ENCODE results near the gene CXXC5.
"Not testable (repeated sequence)": the region's sequence is repeated elsewhere in the genome, so short reads cannot be mapped to it uniquely, and the experiment has no call there.

Gene CXXC5

DNA sequence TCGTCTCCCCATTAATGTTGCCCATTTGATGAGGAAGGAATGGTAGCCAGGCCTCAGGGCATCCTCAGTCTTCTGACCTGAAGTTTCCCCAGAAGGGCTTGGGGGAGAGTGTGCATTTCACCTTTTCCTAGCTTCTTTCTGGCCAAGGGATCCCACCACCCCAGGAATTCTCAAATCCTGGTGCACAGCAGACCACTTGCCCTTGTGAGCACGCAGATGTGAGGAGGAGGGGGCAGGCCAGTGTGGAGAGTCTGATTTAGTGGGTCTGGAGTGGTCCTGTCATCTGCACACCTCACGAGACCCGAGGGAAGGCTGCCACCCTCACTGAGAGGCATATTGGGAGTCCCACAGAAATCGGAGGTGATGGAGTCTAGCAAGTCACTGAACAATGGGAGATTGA, 64.3 kb downstream of the CXXC5 start:
- DNase-seq = no peak
- Histone ChIP-seq H3K36me3 (ENCODE audit: control insufficient read depth in 4 of 4, insufficient read depth in 4 of 4, low read length in 3 of 4) (no peaks in the 10 kb centered on the region), H3K27me3 (replicated peaks in 2 of 5; ENCODE audit: control insufficient read depth in 4 of 5, insufficient read depth in 5 of 5, low read length in 4 of 5) (no peaks in the 10 kb centered on the region), H3K9me3 (ENCODE audit: control extremely low read depth in 1 of 5, control insufficient read depth in 4 of 5, insufficient read depth in 2 of 5, low read depth in 1 of 5, low read length in 4 of 5) (no peaks in the 10 kb centered on the region), H3K4me3 (ENCODE audit: control insufficient read depth in 1 of 7, extremely low read depth in 1 of 7, insufficient read depth in 4 of 7, low read depth in 2 of 7, low read length in 6 of 7) (no peak overlapping the region), H3K27ac (ENCODE audit: insufficient read depth in 1 of 2, low read depth in 1 of 2, low read length in 2 of 2, poor library complexity in 1 of 2, severe bottlenecking in 2 of 2) (no peak overlapping the region), H3K4me1 (ENCODE audit: control extremely low read depth in 1 of 4, control insufficient read depth in 4 of 4, insufficient read depth in 4 of 4, low read length in 3 of 4) (peaks cover 0 to 48% (median 39%) of the 10 kb centered on the region in 4 experiments)
- POLR2A ChIA-PET = interaction anchor here (1.3 kb wide), 1 partner anchor 12 kb away, joined by 5 read pairs; no protein-coding TSS in a partner anchor
- WGBS (ENCODE audit: insufficient coverage) = 91% methylated on average over 4 of the region's 5 CpGs
- CTCF ChIA-PET = interaction anchor here (0.9 to 8.7 kb wide), 9 partner anchors 12 to 77 kb away, joined by 3 to 118 read pairs (median 15); no protein-coding TSS in a partner anchor

DNA sequence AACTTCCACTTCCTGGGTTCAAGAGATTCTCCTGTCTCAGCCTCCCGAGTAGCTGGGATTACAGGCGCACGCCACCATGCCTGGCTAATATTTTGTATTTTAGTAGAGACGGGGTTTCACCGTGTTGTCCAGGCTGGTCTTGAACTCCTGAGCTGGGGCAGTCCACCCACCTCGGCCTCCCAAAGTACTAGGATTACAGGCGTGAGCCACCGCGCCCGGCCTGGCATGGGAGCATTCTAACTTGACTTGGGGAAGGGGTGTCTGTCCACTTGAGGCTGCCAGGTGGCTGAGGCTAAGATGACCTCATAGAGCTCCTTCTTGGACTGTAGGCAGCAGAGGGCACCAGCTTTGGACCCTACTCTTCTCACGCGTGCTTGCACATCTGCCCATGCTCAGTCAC, 65.7 kb downstream of the CXXC5 start:
- WGBS (ENCODE audit: insufficient coverage) = 98% methylated on average over 12 of the region's 12 CpGs
- peaks cover 0 to 34% (median 29%) of the 10 kb centered on the region in 4 experiments for H3K4me1 ChIP-seq (ENCODE audit: control extremely low read depth in 1 of 4, control insufficient read depth in 4 of 4, insufficient read depth in 4 of 4, low read length in 3 of 4)
- not testable (repeated sequence) for DNase-seq; H3K36me3 ChIP-seq (ENCODE audit: control insufficient read depth in 4 of 4, insufficient read depth in 4 of 4, low read length in 3 of 4); H3K27me3 ChIP-seq (replicated peaks in 2 of 5; ENCODE audit: control insufficient read depth in 4 of 5, insufficient read depth in 5 of 5, low read length in 4 of 5); H3K4me3 ChIP-seq (ENCODE audit: control insufficient read depth in 1 of 7, extremely low read depth in 1 of 7, insufficient read depth in 4 of 7, low read depth in 2 of 7, low read length in 6 of 7); H3K27ac ChIP-seq (ENCODE audit: insufficient read depth in 1 of 2, low read depth in 1 of 2, low read length in 2 of 2, poor library complexity in 1 of 2, severe bottlenecking in 2 of 2); H3K9me3 ChIP-seq (ENCODE audit: control extremely low read depth in 1 of 5, control insufficient read depth in 4 of 5, insufficient read depth in 2 of 5, low read depth in 1 of 5, low read length in 4 of 5)
- ChIA-PET POLR2A (interaction anchor here (0.7 kb wide), 1 partner anchor 31 kb away, joined by 3 read pairs; no protein-coding TSS in a partner anchor), CTCF (interaction anchor here (0.9 to 7.6 kb wide), 2 partner anchors 22 to 56 kb away, joined by 3 to 67 read pairs; no protein-coding TSS in a partner anchor)

DNA sequence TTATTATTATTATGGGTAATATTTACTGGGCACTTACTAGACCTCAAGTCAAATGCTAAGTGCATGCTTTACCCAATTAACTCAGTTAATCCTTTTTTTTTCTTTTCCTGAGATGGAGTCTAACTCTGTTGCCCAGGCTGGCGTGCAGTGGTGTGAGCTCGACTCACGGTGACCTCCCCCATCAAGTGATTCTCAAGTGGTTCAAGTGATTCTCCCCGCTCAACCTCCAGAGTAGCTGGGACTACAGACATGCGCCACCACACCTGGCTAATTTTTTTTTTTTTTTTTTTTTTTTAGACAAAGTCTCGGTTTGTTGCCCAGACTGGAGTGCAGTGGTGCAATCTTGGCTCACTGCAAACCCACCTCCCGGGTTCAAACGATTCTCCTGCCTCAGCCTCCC, 69.1 kb downstream of the CXXC5 start:
- H3K4me1 ChIP-seq (ENCODE audit: control extremely low read depth in 1 of 4, control insufficient read depth in 4 of 4, insufficient read depth in 4 of 4, low read length in 3 of 4) = peaks cover 0 to 8% (median 5%) of the 10 kb centered on the region in 4 experiments
- no peaks in the 10 kb centered on the region for H3K27me3 ChIP-seq (replicated peaks in 2 of 5; ENCODE audit: control insufficient read depth in 4 of 5, insufficient read depth in 5 of 5, low read length in 4 of 5)
- 83% methylated on average over 6 of the region's 8 CpGs for WGBS (ENCODE audit: insufficient coverage)
- peaks cover 0 to 8% (median 0%) of the 10 kb centered on the region in 4 experiments for H3K36me3 ChIP-seq (ENCODE audit: control insufficient read depth in 4 of 4, insufficient read depth in 4 of 4, low read length in 3 of 4)
- H3K9me3 ChIP-seq (ENCODE audit: control extremely low read depth in 1 of 5, control insufficient read depth in 4 of 5, insufficient read depth in 2 of 5, low read depth in 1 of 5, low read length in 4 of 5) = peaks cover 0 to 7% (median 0%) of the 10 kb centered on the region in 5 experiments
- DNase-seq = no peak
- no peak overlapping the region for H3K4me3 ChIP-seq (ENCODE audit: control insufficient read depth in 1 of 7, extremely low read depth in 1 of 7, insufficient read depth in 4 of 7, low read depth in 2 of 7, low read length in 6 of 7)
- no peak overlapping the region for H3K27ac ChIP-seq (ENCODE audit: insufficient read depth in 1 of 2, low read depth in 1 of 2, low read length in 2 of 2, poor library complexity in 1 of 2, severe bottlenecking in 2 of 2)
- CTCF ChIA-PET = interaction anchor here (0.6 to 2.3 kb wide), 4 partner anchors 27 to 134 kb away, joined by 3 to 5 read pairs (median 4); no protein-coding TSS in a partner anchor
- POLR2A ChIA-PET = no interaction called here

DNA sequence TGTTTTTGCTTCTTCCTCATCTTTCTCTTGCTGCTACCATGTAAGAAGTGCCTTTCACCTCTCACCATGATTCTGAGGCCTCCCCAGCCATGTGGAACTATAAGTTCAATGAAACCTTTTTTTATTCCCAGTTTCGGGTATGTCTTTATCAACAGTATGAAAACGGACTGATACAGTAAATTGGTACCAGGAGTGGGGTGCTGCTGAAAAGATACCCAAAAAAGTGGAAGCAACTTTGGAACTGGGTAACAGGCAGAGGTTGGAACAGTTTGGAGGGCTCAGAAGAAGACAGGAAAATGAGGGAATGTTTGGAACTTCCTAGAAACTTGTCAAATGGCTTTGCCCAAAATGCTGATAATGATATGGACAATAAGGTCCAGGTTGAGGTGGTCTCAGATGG, 70.3 kb downstream of the CXXC5 start:
- H3K4me1 ChIP-seq (ENCODE audit: control extremely low read depth in 1 of 4, control insufficient read depth in 4 of 4, insufficient read depth in 4 of 4, low read length in 3 of 4); DNase-seq; H3K27ac ChIP-seq (ENCODE audit: insufficient read depth in 1 of 2, low read depth in 1 of 2, low read length in 2 of 2, poor library complexity in 1 of 2, severe bottlenecking in 2 of 2); H3K9me3 ChIP-seq (ENCODE audit: control extremely low read depth in 1 of 5, control insufficient read depth in 4 of 5, insufficient read depth in 2 of 5, low read depth in 1 of 5, low read length in 4 of 5); H3K27me3 ChIP-seq (replicated peaks in 2 of 5; ENCODE audit: control insufficient read depth in 4 of 5, insufficient read depth in 5 of 5, low read length in 4 of 5); POLR2A ChIA-PET; CTCF ChIA-PET; H3K4me3 ChIP-seq (ENCODE audit: control insufficient read depth in 1 of 7, extremely low read depth in 1 of 7, insufficient read depth in 4 of 7, low read depth in 2 of 7, low read length in 6 of 7): not testable (repeated sequence)
- peaks cover 0 to 11% (median 2%) of the 10 kb centered on the region in 4 experiments for H3K36me3 ChIP-seq (ENCODE audit: control insufficient read depth in 4 of 4, insufficient read depth in 4 of 4, low read length in 3 of 4)
- WGBS (ENCODE audit: insufficient coverage) = 100% methylated on average over 2 of the region's 2 CpGs

DNA sequence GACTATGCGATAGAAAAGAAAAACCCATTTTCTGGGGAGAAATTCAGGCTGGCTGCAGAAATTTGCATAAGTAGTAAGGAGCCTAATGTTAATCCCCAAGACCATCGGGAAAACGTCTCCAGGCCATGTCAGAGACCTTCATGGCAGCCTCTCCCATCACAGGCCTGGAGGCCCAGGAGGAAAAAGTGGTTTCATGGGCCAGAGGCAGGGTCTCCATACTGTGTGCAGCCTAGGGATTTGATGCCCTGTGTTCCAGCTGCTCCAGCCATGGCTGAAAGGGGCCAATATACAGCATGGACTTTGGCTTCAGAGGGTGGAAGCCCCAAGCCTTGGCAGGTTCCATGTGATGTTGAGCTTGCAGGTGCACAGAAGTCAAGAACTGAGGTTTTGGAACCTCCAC, 71.8 kb downstream of the CXXC5 start:
- peaks cover 0 to 13% (median 3%) of the 10 kb centered on the region in 4 experiments for H3K36me3 ChIP-seq (ENCODE audit: control insufficient read depth in 4 of 4, insufficient read depth in 4 of 4, low read length in 3 of 4)
- DNase-seq; H3K4me1 ChIP-seq (ENCODE audit: control extremely low read depth in 1 of 4, control insufficient read depth in 4 of 4, insufficient read depth in 4 of 4, low read length in 3 of 4); H3K4me3 ChIP-seq (ENCODE audit: control insufficient read depth in 1 of 7, extremely low read depth in 1 of 7, insufficient read depth in 4 of 7, low read depth in 2 of 7, low read length in 6 of 7); H3K27ac ChIP-seq (ENCODE audit: insufficient read depth in 1 of 2, low read depth in 1 of 2, low read length in 2 of 2, poor library complexity in 1 of 2, severe bottlenecking in 2 of 2); CTCF ChIA-PET; POLR2A ChIA-PET; H3K9me3 ChIP-seq (ENCODE audit: control extremely low read depth in 1 of 5, control insufficient read depth in 4 of 5, insufficient read depth in 2 of 5, low read depth in 1 of 5, low read length in 4 of 5); H3K27me3 ChIP-seq (replicated peaks in 2 of 5; ENCODE audit: control insufficient read depth in 4 of 5, insufficient read depth in 5 of 5, low read length in 4 of 5): not testable (repeated sequence)
- 100% methylated on average over 3 of the region's 3 CpGs for WGBS (ENCODE audit: insufficient coverage)

DNA sequence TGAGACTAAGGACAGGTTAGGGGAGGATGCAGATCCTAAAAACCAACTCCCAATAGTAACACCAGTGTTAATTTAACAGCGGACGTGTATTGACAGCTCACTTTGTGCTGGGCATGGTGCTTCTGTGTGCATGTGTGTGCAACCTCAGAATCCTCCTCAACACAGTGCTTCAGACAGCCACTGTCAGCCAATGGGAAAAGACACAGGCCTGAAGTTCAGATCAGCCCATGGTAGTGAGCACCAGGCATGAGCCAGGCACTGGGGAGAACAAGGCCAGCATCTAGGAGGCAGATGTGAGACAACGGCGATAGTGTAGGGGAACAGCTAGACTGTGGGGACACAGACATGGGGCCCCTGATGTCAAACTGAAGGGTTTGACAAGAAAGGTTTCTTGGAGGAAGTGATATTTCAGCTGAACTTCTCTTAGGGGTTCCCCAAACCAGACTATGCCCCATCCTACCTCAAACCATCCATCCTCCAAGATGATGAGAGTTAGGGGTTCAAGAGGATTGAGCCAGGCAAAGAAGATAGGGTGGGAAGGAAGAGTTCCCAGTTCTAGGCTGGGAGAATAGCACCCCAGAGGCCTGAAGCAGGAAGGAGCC, 75.9 kb downstream of the CXXC5 start:
- H3K4me3 ChIP-seq (ENCODE audit: control insufficient read depth in 1 of 7, extremely low read depth in 1 of 7, insufficient read depth in 4 of 7, low read depth in 2 of 7, low read length in 6 of 7) = no peak overlapping the region
- 92% methylated on average over 2 of the region's 4 CpGs for WGBS (ENCODE audit: insufficient coverage)
- DNase-seq = no peak
- H3K27me3 ChIP-seq (replicated peaks in 2 of 5; ENCODE audit: control insufficient read depth in 4 of 5, insufficient read depth in 5 of 5, low read length in 4 of 5) = no peaks in the 10 kb centered on the region
- ChIA-PET CTCF (no interaction called here), POLR2A (no interaction called here)
- no peak overlapping the region for H3K27ac ChIP-seq (ENCODE audit: insufficient read depth in 1 of 2, low read depth in 1 of 2, low read length in 2 of 2, poor library complexity in 1 of 2, severe bottlenecking in 2 of 2)
- H3K9me3 ChIP-seq (ENCODE audit: control extremely low read depth in 1 of 5, control insufficient read depth in 4 of 5, insufficient read depth in 2 of 5, low read depth in 1 of 5, low read length in 4 of 5) = peaks cover 0 to 2% (median 0%) of the 10 kb centered on the region in 5 experiments
- H3K36me3 ChIP-seq (ENCODE audit: control insufficient read depth in 4 of 4, insufficient read depth in 4 of 4, low read length in 3 of 4) = peaks cover 0 to 6% (median 3%) of the 10 kb centered on the region in 4 experiments
- no peaks in the 10 kb centered on the region for H3K4me1 ChIP-seq (ENCODE audit: control extremely low read depth in 1 of 4, control insufficient read depth in 4 of 4, insufficient read depth in 4 of 4, low read length in 3 of 4)

DNA sequence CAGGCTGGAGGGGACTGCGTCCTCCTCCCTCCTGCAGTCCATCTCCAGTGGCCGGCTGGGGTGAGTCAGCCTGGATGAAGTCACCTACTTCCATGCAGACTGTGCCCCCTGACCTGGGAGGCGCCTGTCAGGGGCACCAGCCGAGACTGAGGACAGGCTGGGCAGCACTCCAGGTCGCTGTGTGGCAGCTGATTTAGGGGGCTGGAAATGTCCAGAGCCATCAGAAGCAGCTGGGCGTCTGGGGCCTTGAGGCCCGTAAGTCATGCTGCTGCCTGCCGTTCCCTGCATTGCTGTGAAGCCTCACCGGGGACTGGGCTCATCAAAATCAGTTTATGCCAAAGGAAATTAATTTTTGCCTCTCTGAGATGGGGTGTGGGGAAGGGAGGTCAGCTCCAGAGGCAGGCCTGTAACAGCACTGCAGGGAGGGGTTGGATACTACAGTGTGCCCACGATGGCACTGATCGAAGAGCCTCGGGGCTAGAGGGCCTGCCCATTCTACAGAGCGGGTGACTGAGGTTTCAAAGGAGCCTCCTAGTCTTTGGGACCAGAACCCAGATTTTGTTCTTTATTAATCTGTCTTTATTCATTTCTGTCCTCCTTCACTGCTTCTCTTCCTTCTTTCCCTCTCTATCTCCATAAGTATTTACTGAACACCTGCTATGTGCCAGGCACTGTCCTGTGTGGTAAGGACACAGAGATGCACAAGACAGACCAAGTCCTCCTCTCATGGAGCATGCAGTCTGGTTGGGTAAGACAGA, 77.1 kb downstream of the CXXC5 start:
- no peak for DNase-seq
- CTCF ChIA-PET = interaction anchor here (0.7 to 2.4 kb wide), 5 partner anchors 14 to 41 kb away, joined by 3 to 8 read pairs (median 4); no protein-coding TSS in a partner anchor
- Histone ChIP-seq H3K4me3 (ENCODE audit: control insufficient read depth in 1 of 7, extremely low read depth in 1 of 7, insufficient read depth in 4 of 7, low read depth in 2 of 7, low read length in 6 of 7) (no peak overlapping the region), H3K27me3 (replicated peaks in 2 of 5; ENCODE audit: control insufficient read depth in 4 of 5, insufficient read depth in 5 of 5, low read length in 4 of 5) (no peaks in the 10 kb centered on the region), H3K36me3 (ENCODE audit: control insufficient read depth in 4 of 4, insufficient read depth in 4 of 4, low read length in 3 of 4) (peaks cover 0 to 6% (median 3%) of the 10 kb centered on the region in 4 experiments), H3K4me1 (ENCODE audit: control extremely low read depth in 1 of 4, control insufficient read depth in 4 of 4, insufficient read depth in 4 of 4, low read length in 3 of 4) (no peaks in the 10 kb centered on the region), H3K27ac (ENCODE audit: insufficient read depth in 1 of 2, low read depth in 1 of 2, low read length in 2 of 2, poor library complexity in 1 of 2, severe bottlenecking in 2 of 2) (no peak overlapping the region), H3K9me3 (ENCODE audit: control extremely low read depth in 1 of 5, control insufficient read depth in 4 of 5, insufficient read depth in 2 of 5, low read depth in 1 of 5, low read length in 4 of 5) (no peaks in the 10 kb centered on the region)
- POLR2A ChIA-PET = no interaction called here
- 98% methylated on average over 13 of the region's 13 CpGs for WGBS (ENCODE audit: insufficient coverage)
